ENCODE measurements around the gene IFNGR2. TPM values are rescaled to one million over a fixed set of nuclear protein-coding genes. Genes with fewer than 3 reads are reported as not detected.

Gene IFNGR2
- total and polyA plus RNA-seq, 2 donors (not counting 1 experiment from before 2014, with no cell fraction given): 96.0 to 108 TPM

DNA sequence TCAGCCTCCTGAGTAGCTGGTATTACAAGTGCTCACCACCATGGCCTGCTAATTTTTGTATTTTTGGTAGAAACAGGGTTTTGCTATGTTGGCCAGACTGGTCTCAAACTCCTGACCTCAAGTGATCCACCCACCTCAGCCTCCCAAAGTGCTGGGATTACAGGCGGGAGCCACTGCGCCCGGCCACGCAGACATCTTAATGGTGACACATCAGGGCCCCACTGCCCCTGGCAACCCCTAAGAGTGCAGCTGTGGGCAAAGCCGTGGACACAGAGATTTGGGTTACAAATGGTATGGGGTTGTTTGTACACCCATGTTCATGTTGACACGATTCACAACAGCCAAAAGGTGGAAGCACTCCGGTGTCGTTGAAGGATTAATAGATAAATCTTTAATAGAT, 29.8 kb downstream of the IFNGR2 start:
- Mint-ChIP-seq H3K27ac (peak overlapping the region; percentile 85), H3K4me3 (peak overlapping the region; percentile 61), H3K4me1 (peaks cover 41% of the 10 kb centered on the region), H3K9me3 (ENCODE audit: insufficient read depth) (no peaks in the 10 kb centered on the region), H3K27me3 (no peaks in the 10 kb centered on the region)
- WGBS (ENCODE audit: insufficient coverage): 98% methylated on average over 5 of the region's 8 CpGs
- Histone ChIP-seq H3K9ac (ENCODE audit: low read length) (no peak overlapping the region), H3K4me1 (ENCODE audit: control insufficient read depth in 2 of 2, insufficient read depth in 2 of 2, low read length in 2 of 2) (peaks cover 33 to 44% of the 10 kb centered on the region in 2 donors), H4K20me1 (ENCODE audit: control insufficient read depth, insufficient read depth, low read length, poor library complexity, severe bottlenecking) (peaks cover 40% of the 10 kb centered on the region), H3K4me3 (ENCODE audit: control extremely low read depth in 1 of 5, extremely low read depth in 1 of 5, insufficient read depth in 1 of 5, low read depth in 2 of 5, low read length in 4 of 5) (no peak overlapping the region), H3K79me2 (ENCODE audit: control insufficient read depth, insufficient read depth, low read length) (peaks cover 63% of the 10 kb centered on the region), H2AFZ (ENCODE audit: insufficient read depth, low read depth, low read length, poor library complexity, severe bottlenecking) (no peak overlapping the region), H3K27me3 (replicated peaks in 1 of 4; ENCODE audit: control extremely low read depth in 1 of 4, control insufficient read depth in 3 of 4, insufficient read depth in 4 of 4, low read length in 3 of 4) (no peaks in the 10 kb centered on the region), H3K36me3 (replicated peaks in 1 of 2; ENCODE audit: control extremely low read depth in 1 of 2, control insufficient read depth in 1 of 2, extremely low read depth in 1 of 2, insufficient read depth in 2 of 2, low read length in 1 of 2) (peaks cover 9 to 92% of the 10 kb centered on the region in 2 experiments), H3K27ac (ENCODE audit: low read length in 2 of 2) (peak overlapping the region in 1 of 2 donors; percentile 76), H3K4me2 (replicated peaks; ENCODE audit: low read depth, low read length, poor library complexity, severe bottlenecking) (no peak overlapping the region), H3K9me3 (ENCODE audit: control extremely low read depth in 1 of 3, control insufficient read depth in 2 of 3, insufficient read depth in 1 of 3, low read length in 2 of 3) (no peaks in the 10 kb centered on the region)
- ChIA-PET POLR2A (interaction anchor here (0.7 kb wide), 1 partner anchor 17 kb away, joined by 5 read pairs; no protein-coding TSS in a partner anchor), CTCF (interaction anchor here (1.1 to 1.2 kb wide), 3 partner anchors 12 to 71 kb away, joined by 3 to 4 read pairs (median 3); no protein-coding TSS in a partner anchor)
- DNase-seq: no peak
- no peak for ATAC-seq (ENCODE audit: low read depth)
- no peak for TF ChIP-seq CTCF (IDR thresholded peaks at IDR 0.05)
- TF ChIP-seq EZH2 (IDR thresholded peaks at IDR 0.05; ENCODE audit: borderline replicate concordance, insufficient read depth, low read depth, low read length, poor library complexity, severe bottlenecking): no peak
- intact Hi-C loops (cut with micrococcal nuclease): no loop called here

- no peak overlapping the region for H3K4me2 ChIP-seq (replicated peaks; ENCODE audit: low read depth, low read length, poor library complexity, severe bottlenecking)
- no peak overlapping the region for H2AFZ ChIP-seq (ENCODE audit: insufficient read depth, low read depth, low read length, poor library complexity, severe bottlenecking)
- H3K9me3 Mint-ChIP-seq (ENCODE audit: insufficient read depth): no peaks in the 10 kb centered on the region
- peaks cover 62% of the 10 kb centered on the region for H3K79me2 ChIP-seq (ENCODE audit: control insufficient read depth, insufficient read depth, low read length)
- ATAC-seq (ENCODE audit: low read depth) (no peak), DNase-seq (no peak)
- H3K4me1 ChIP-seq (ENCODE audit: control insufficient read depth in 2 of 2, insufficient read depth in 2 of 2, low read length in 2 of 2): peaks cover 33 to 45% of the 10 kb centered on the region in 2 donors
- peak overlapping the region; percentile 61 for H3K4me3 Mint-ChIP-seq
- H3K9ac ChIP-seq (ENCODE audit: low read length): no peak overlapping the region
- ChIA-PET POLR2A (interaction anchor here (0.7 to 1.6 kb wide), 3 partner anchors 12 to 72 kb away, joined by 3 to 15 read pairs (median 5); no protein-coding TSS in a partner anchor), CTCF (interaction anchor here (1.0 to 2.3 kb wide), 7 partner anchors 9 to 234 kb away, joined by 3 to 29 read pairs (median 5); no protein-coding TSS in a partner anchor)
- 66% methylated on average over 7 of the region's 8 CpGs for WGBS (ENCODE audit: insufficient coverage)
- H4K20me1 ChIP-seq (ENCODE audit: control insufficient read depth, insufficient read depth, low read length, poor library complexity, severe bottlenecking): peaks cover 36% of the 10 kb centered on the region
- H3K27ac Mint-ChIP-seq: peak overlapping the region; percentile 85
- intact Hi-C loops (cut with micrococcal nuclease): loop anchor here (2.0 kb wide), 1 partner anchor 29 kb away; no protein-coding TSS in a partner anchor
- H3K36me3 ChIP-seq (replicated peaks in 1 of 2; ENCODE audit: control extremely low read depth in 1 of 2, control insufficient read depth in 1 of 2, extremely low read depth in 1 of 2, insufficient read depth in 2 of 2, low read length in 1 of 2): peaks cover 10 to 89% of the 10 kb centered on the region in 2 experiments
- H3K4me3 ChIP-seq (ENCODE audit: control extremely low read depth in 1 of 5, extremely low read depth in 1 of 5, insufficient read depth in 1 of 5, low read depth in 2 of 5, low read length in 4 of 5): no peak overlapping the region
- peak overlapping the region; percentile 39 to 76 for H3K27ac ChIP-seq (ENCODE audit: low read length in 2 of 2)
- TF ChIP-seq CTCF (IDR thresholded peaks at IDR 0.05): no peak
- no peak for TF ChIP-seq EZH2 (IDR thresholded peaks at IDR 0.05; ENCODE audit: borderline replicate concordance, insufficient read depth, low read depth, low read length, poor library complexity, severe bottlenecking)
- no peaks in the 10 kb centered on the region for H3K9me3 ChIP-seq (ENCODE audit: control extremely low read depth in 1 of 3, control insufficient read depth in 2 of 3, insufficient read depth in 1 of 3, low read length in 2 of 3)
- H3K27me3 ChIP-seq (replicated peaks in 1 of 4; ENCODE audit: control extremely low read depth in 1 of 4, control insufficient read depth in 3 of 4, insufficient read depth in 4 of 4, low read length in 3 of 4): no peaks in the 10 kb centered on the region
- no peaks in the 10 kb centered on the region for H3K27me3 Mint-ChIP-seq
- peaks cover 43% of the 10 kb centered on the region for H3K4me1 Mint-ChIP-seq
These were observed 30.4 kb downstream of the IFNGR2 start for GRCh38 chr21:33433425-33434114.

Data from B cell (primary cell).